A549 (cell line): ENCODE results near the gene PHLPP2. TPM values are rescaled to one million over a fixed set of nuclear protein-coding genes. Genes with fewer than 3 reads are reported as not detected.
A peak's percentile ranks its signal among the peaks of the same experiment; 100 is the strongest.

Experiments used
- ATAC-seq, 2 experiments: fragments of 200-7000 bp in 1 of 2; fragments of >200 bp in 1 of 2; cut with Nextera tagmentation in 1 of 2; cut with Tn5 transposase in 1 of 2; 3 replicates each; pipeline versions ENCODE4 v1.8.0 to v1.9.1; 2018 to 2020; ENCODE audit warnings: mild to moderate bottlenecking in 1 of 2, moderate library complexity in 1 of 2
- CTCF ChIA-PET: fragments of 300-600 bp; sonication (Branson Sonifier 250); formaldehyde crosslinking; extraction: SDS; loops from one replicate; lab custom pipeline; 2021; ENCODE audit warnings: antibody characterized with exemption, inconsistent platforms; lab: Yijun Ruan, JAX
- POLR2A ChIA-PET: fragments of 350-600 bp; formaldehyde crosslinking; extraction: SDS; loops from one replicate; lab custom pipeline; 2021; ENCODE audit warnings: antibody characterized with exemption, inconsistent platforms; lab: Yijun Ruan, JAX
- DNase-seq, 2 experiments: peaks; one replicate each; pipeline versions ENCODE4 v3.0.0 to v3.0.0-alpha.2; 2011 to 2016; ENCODE audit warnings: low read depth in 1 of 2, low spot score in 1 of 2
- FAIRE-seq: peaks from 2 replicates; lab custom pipeline; 2011; peaks lifted over from hg19 to GRCh38; lab: Jason Lieb, UNC
- H3K27ac ChIP-seq, 2 experiments: fragments of >200 bp; sonication (Bioruptor Twin); formaldehyde crosslinking; 3 replicates each; pipeline ENCODE4 v1.5.1; 2016 to 2017
- H3K4me1 ChIP-seq: fragments of >200 bp; sonication (Bioruptor Twin); formaldehyde crosslinking; 3 replicates; pipeline ENCODE4 v1.6.1; 2016
- H3K4me2 ChIP-seq: fragments of >200 bp; sonication (Bioruptor Twin); formaldehyde crosslinking; 3 replicates; pipeline ENCODE4 v1.6.1; 2016
- H3K4me3 ChIP-seq: fragments of >200 bp; sonication (Bioruptor Twin); formaldehyde crosslinking; 3 replicates; pipeline ENCODE4 v1.5.1; 2016
- H3K9me3 ChIP-seq: fragments of >200 bp; sonication (Bioruptor Twin); formaldehyde crosslinking; 3 replicates; pipeline ENCODE4 v1.6.1; 2016
- CBX2 ChIP-seq: fragments of 200-600 bp; sonication (generic); IDR thresholded peaks from 2 replicates; pipeline ENCODE4 v1.6.1; 2016; ENCODE audit warnings: low read depth, mild to moderate bottlenecking, borderline replicate concordance
- E2F6 ChIP-seq: IDR thresholded peaks from 2 replicates; pipeline ENCODE4 v1.6.1; 2012; ENCODE audit warnings: low read depth, borderline replicate concordance
- EHF ChIP-seq: fragments of 250-450 bp; sonication (Bioruptor Pico); IDR thresholded peaks from 2 replicates; pipeline ENCODE4 v1.5.0; 2020; ENCODE audit warnings: mild to moderate bottlenecking
- FOSB ChIP-seq: fragments of 250-450 bp; sonication (Bioruptor Pico); IDR thresholded peaks from 2 replicates; pipeline ENCODE4 v1.5.0; 2020; ENCODE audit warnings: mild to moderate bottlenecking, moderate library complexity
- FOXS1 ChIP-seq: fragments of 250-450 bp; sonication (Bioruptor Pico); IDR thresholded peaks from 2 replicates; pipeline ENCODE4 v1.5.0; 2020; ENCODE audit warnings: mild to moderate bottlenecking, moderate library complexity
- JUN ChIP-seq, 2 experiments: fragments of >200 bp; sonication (Bioruptor Twin); formaldehyde crosslinking; IDR thresholded peaks; 2 replicates in 1 of 2; 3 replicates in 1 of 2; pipeline ENCODE4 v1.6.1; 2016 to 2017
- KDM1A ChIP-seq: fragments of 200-600 bp; sonication (generic); IDR thresholded peaks from 2 replicates; pipeline ENCODE4 v1.6.1; 2016; ENCODE audit warnings: low read depth, mild to moderate bottlenecking
- MAFK ChIP-seq: fragments of 450-650 bp; IDR thresholded peaks from 2 replicates; pipeline ENCODE4 v1.6.1; 2014; ENCODE audit not compliant: partially characterized antibody
- NFE2L2 ChIP-seq: fragments of 150-350 bp; conservative IDR thresholded peaks from 2 replicates; pipeline ENCODE4 v1.6.1; 2014; ENCODE audit warnings: low read length
- RARB ChIP-seq: fragments of 250-450 bp; sonication (Bioruptor Pico); IDR thresholded peaks from 2 replicates; pipeline ENCODE4 v1.8.0; 2021; ENCODE audit warnings: mild to moderate bottlenecking, moderate library complexity
- RNF2 ChIP-seq: fragments of 200-600 bp; sonication (generic); IDR thresholded peaks from 2 replicates; pipeline ENCODE4 v1.6.1; 2016; ENCODE audit warnings: low read depth, mild to moderate bottlenecking, antibody characterized with exemption, moderate library complexity, borderline replicate concordance
- TP53 ChIP-seq: fragments of 250-450 bp; sonication (Bioruptor Pico); IDR thresholded peaks from 2 replicates; pipeline ENCODE4 v1.5.0; 2021; ENCODE audit warnings: mild to moderate bottlenecking, moderate library complexity
- ZC3H11A ChIP-seq: fragments of 450-650 bp; IDR thresholded peaks from 2 replicates; pipeline ENCODE4 v1.6.1; 2014; ENCODE audit warnings: antibody characterized with exemption, mild to moderate bottlenecking
- ZNF302 ChIP-seq: fragments of 250-450 bp; sonication (Bioruptor Pico); IDR thresholded peaks from 2 replicates; pipeline ENCODE4 v1.9.0; 2021; ENCODE audit warnings: inconsistent platforms, mild to moderate bottlenecking, moderate library complexity
- WGBS: methylation state at CpG from one replicate; pipeline ENCODE4 v1.1.6; 2017; ENCODE audit errors: missing lambda C conversion rate; 5-methylcytosine and 5-hydroxymethylcytosine counted together
- polyA plus RNA-seq, 4 experiments: library from polyadenylated mRNA; depleted of rRNA in 3 of 4; stranded (reverse); fragments of >200 nt; fragmentation: RNase III in 1 of 4; extraction: RNeasy Plus Mini Kit Qiagen cat#74134 plus additional on column Dnase treatment in 1 of 4; gene quantifications; 2 replicates in 3 of 4; 3 replicates in 1 of 4; pipeline ENCODE4 v1.2.3, GENCODE V29; 2011 to 2017
- TF ChIP-seq, protein P1 (sequence below): IDR thresholded peaks from 2 replicates; pipeline ENCODE4 v1.6.1; 2012
- TF ChIP-seq, protein P2 (sequence below): fragments of 200-600 bp; sonication (generic); IDR thresholded peaks from 2 replicates; pipeline ENCODE4 v1.6.1; 2016; ENCODE audit warnings: antibody characterized with exemption, mild to moderate bottlenecking, moderate library complexity

PHLPP2 gene
- polyA plus RNA-seq, 2 of the 4 experiments (the other 2 are of a cell fraction): 7.9 to 11.3 TPM

- no peak for TF ChIP-seq ZC3H11A
These were observed 95.1 kb downstream of the PHLPP2 start (continued) for GRCh38 chr16:71629278-71630016.

DNA sequence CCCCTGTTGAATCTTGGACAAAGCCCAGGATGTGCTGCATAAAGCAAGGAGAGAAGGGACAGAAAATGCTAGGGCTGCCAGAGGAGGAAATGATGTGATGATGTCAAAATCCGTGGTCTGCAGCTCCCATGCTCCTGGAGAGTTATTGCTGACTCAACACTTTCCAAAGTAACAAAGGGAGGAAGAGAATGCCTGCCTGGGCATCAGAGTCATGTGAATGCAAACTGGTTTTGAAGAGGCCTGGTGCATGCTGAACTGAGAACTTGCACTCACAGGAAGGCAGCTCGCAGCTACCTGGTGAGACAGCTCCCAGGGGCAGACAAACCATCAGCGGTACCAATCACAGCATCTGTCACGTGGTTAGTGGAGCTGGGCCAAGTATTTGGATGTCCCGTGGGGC, 95.7 kb downstream of the PHLPP2 start:
- no peak overlapping the region for H3K4me2 ChIP-seq
- CTCF ChIA-PET: interaction anchor here (0.6 to 2.9 kb wide), 3 partner anchors 18 to 1294 kb away, joined by 3 to 9 read pairs (median 9); no protein-coding TSS in a partner anchor
- peak; percentile 99 for TF ChIP-seq MAFK
- TF ChIP-seq CBX2: no peak

GRCh38 chr16:71627731-71628181, 96.7 kb downstream of the PHLPP2 start:
- no peak overlapping the region for H3K27ac ChIP-seq
- ChIA-PET POLR2A (no interaction called here), CTCF (interaction anchor here (1.5 to 2.9 kb wide), 2 partner anchors 17 to 63 kb away, joined by 9 read pairs; no protein-coding TSS in a partner anchor)
- no peak for DNase-seq
- H3K9me3 ChIP-seq: no peaks in the 10 kb centered on the region
- TF ChIP-seq FOXS1 (CRISPR knock-in tag) (no peak), FOSB (CRISPR knock-in tag) (no peak), EHF (no peak), RARB (CRISPR knock-in tag) (no peak), ZNF302 (no peak), TP53 (CRISPR knock-in tag) (no peak), RNF2 (no peak), NFE2L2 (no peak), E2F6 (no peak), JUN (IDR thresholded peaks at IDR 0.05) (no peak), KDM1A (no peak)
- TF ChIP-seq, protein P1, sequence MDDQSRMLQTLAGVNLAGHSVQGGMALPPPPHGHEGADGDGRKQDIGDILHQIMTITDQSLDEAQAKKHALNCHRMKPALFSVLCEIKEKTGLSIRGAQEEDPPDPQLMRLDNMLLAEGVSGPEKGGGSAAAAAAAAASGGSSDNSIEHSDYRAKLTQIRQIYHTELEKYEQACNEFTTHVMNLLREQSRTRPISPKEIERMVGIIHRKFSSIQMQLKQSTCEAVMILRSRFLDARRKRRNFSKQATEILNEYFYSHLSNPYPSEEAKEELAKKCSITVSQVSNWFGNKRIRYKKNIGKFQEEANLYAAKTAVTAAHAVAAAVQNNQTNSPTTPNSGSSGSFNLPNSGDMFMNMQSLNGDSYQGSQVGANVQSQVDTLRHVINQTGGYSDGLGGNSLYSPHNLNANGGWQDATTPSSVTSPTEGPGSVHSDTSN: no peak
- TF ChIP-seq, protein P2, sequence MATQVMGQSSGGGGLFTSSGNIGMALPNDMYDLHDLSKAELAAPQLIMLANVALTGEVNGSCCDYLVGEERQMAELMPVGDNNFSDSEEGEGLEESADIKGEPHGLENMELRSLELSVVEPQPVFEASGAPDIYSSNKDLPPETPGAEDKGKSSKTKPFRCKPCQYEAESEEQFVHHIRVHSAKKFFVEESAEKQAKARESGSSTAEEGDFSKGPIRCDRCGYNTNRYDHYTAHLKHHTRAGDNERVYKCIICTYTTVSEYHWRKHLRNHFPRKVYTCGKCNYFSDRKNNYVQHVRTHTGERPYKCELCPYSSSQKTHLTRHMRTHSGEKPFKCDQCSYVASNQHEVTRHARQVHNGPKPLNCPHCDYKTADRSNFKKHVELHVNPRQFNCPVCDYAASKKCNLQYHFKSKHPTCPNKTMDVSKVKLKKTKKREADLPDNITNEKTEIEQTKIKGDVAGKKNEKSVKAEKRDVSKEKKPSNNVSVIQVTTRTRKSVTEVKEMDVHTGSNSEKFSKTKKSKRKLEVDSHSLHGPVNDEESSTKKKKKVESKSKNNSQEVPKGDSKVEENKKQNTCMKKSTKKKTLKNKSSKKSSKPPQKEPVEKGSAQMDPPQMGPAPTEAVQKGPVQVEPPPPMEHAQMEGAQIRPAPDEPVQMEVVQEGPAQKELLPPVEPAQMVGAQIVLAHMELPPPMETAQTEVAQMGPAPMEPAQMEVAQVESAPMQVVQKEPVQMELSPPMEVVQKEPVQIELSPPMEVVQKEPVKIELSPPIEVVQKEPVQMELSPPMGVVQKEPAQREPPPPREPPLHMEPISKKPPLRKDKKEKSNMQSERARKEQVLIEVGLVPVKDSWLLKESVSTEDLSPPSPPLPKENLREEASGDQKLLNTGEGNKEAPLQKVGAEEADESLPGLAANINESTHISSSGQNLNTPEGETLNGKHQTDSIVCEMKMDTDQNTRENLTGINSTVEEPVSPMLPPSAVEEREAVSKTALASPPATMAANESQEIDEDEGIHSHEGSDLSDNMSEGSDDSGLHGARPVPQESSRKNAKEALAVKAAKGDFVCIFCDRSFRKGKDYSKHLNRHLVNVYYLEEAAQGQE: no peak
- H3K4me1 ChIP-seq: peaks cover 3% of the 10 kb centered on the region; the same call in 1 of the 3 replicates
- no peak for FAIRE-seq
- 87% methylated on average over 7 of the region's 7 CpGs for WGBS
- no peak for ATAC-seq
- H3K4me2 ChIP-seq: no peak overlapping the region
- no peak overlapping the region for H3K4me3 ChIP-seq

More for the DNA sequence above, 95.7 kb downstream of the PHLPP2 start:
- Histone ChIP-seq H3K4me1 (peaks cover 3% of the 10 kb centered on the region; the same call in 1 of the 3 replicates), H3K4me3 (no peak overlapping the region), H3K9me3 (no peaks in the 10 kb centered on the region), H3K27ac (no peak overlapping the region)
- 62% methylated on average over 5 of the region's 5 CpGs for WGBS
- no peak for ATAC-seq
- no peak for FAIRE-seq
- DNase-seq: no peak
- POLR2A ChIA-PET: no interaction called here
